Activated CD8-positive, alpha-beta memory T cell treated with anti-CD3 and anti-CD28 coated beads, Interleukin-2, amount 50 U/mL, for 24 hours (primary cell): ENCODE results near the gene GNLY.

ENCODE experiments used
- DNase-seq: peaks from one replicate; pipeline ENCODE4 v3.0.0-alpha.2; 2020; ENCODE audit errors: extremely low read depth

GNLY gene

GRCh38 chr2:85728883-85729824 is 35.0 kb downstream of the GNLY start:
- peak; percentile 43 for DNase-seq

GRCh38 chr2:85729825-85730510 is 35.8 kb downstream of the GNLY start:
- DNase-seq: no peak

- no peak for DNase-seq
Measured at GRCh38 chr2:85730686-85731230, 36.6 kb downstream of the GNLY start.

- DNase-seq: no peak
Measured at GRCh38 chr2:85731606-85732005, 37.4 kb downstream of the GNLY start.

GRCh38 chr2:85732467-85733120 is 38.4 kb downstream of the GNLY start:
- DNase-seq: no peak

GRCh38 chr2:85733121-85733960 is 39.2 kb downstream of the GNLY start:
- DNase-seq: no peak

- no peak for DNase-seq
Measured at GRCh38 chr2:85734015-85734414, 39.9 kb downstream of the GNLY start.

- no peak for DNase-seq
Measured at GRCh38 chr2:85734942-85735608, 40.9 kb downstream of the GNLY start.

- DNase-seq: no peak
Measured at GRCh38 chr2:85735691-85736090, 41.5 kb downstream of the GNLY start.

GRCh38 chr2:85736456-85737355 is 42.5 kb downstream of the GNLY start:
- DNase-seq: no peak

- no peak for DNase-seq
Measured at GRCh38 chr2:85737481-85737880, 43.3 kb downstream of the GNLY start.

GRCh38 chr2:85737961-85738360 is 43.8 kb downstream of the GNLY start:
- DNase-seq: no peak

GRCh38 chr2:85740193-85740592 is 46.0 kb downstream of the GNLY start:
- no peak for DNase-seq

GRCh38 chr2:85741211-85741832 is 47.2 kb downstream of the GNLY start:
- no peak for DNase-seq

- DNase-seq: no peak
Measured at GRCh38 chr2:85741833-85742455, 47.8 kb downstream of the GNLY start.

- no peak for DNase-seq
Measured at GRCh38 chr2:85743304-85743978, 49.3 kb downstream of the GNLY start.

GRCh38 chr2:85744055-85744454 is 49.9 kb downstream of the GNLY start:
- DNase-seq: no peak
